Body of pancreas (tissue), 4 donors: ENCODE measurements around the gene DSTN. TPM values are rescaled to one million over a fixed set of nuclear protein-coding genes. Genes with fewer than 3 reads are reported as not detected.

ENCODE experiments used
- ATAC-seq: fragments of 150-250 bp; one replicate; pipeline ENCODE4 v1.9.1; 2016
- DNase-seq, 4 donors: peaks; one replicate each; pipeline ENCODE4 v3.0.0-alpha.2; 2019
- H3K27ac ChIP-seq, 4 donors: fragments of 200-600 bp; sonication (generic); 1 replicate in 3 of 4; 2 replicates in 1 of 4; pipeline versions ENCODE4 v1.5.1 to v1.6.1; 2016 to 2019; ENCODE audit warnings: mild to moderate bottlenecking in 1 of 4, mixed read lengths in 1 of 4, moderate library complexity in 1 of 4
- H3K27me3 ChIP-seq, 2 donors: fragments of 200-600 bp; sonication (generic); one replicate each; pipeline ENCODE4 v1.6.0; 2016; ENCODE audit warnings: mild to moderate bottlenecking in 1 of 2
- H3K36me3 ChIP-seq, 2 donors: fragments of 200-600 bp; sonication (generic); replicated peaks in 1 of 2; 2 replicates each; pipeline ENCODE4 v1.5.1; 2016; ENCODE audit warnings: low read depth in 2 of 2; ENCODE audit not compliant: insufficient read depth in 1 of 2
- H3K4me1 ChIP-seq: fragments of 200-600 bp; sonication (generic); one replicate; pipeline ENCODE4 v1.6.0; 2016
- H3K4me3 ChIP-seq, 2 donors: fragments of 200-600 bp; sonication (generic); 1 replicate in 1 of 2; 2 replicates in 1 of 2; pipeline ENCODE4 v1.5.1; 2016 to 2019
- H3K9me3 ChIP-seq, 3 donors: fragments of 200-600 bp; sonication (generic); 1 replicate in 2 of 3; 2 replicates in 1 of 3; pipeline ENCODE4 v1.5.1; 2016
- CTCF ChIP-seq, 7 experiments: fragments of 450-650 bp in 4 of 7; fragments of 200-600 bp in 3 of 7; sonication (generic) in 3 of 7; IDR thresholded peaks; one replicate each; pipeline ENCODE4 v1.5.1; 2016 to 2019; ENCODE audit warnings: antibody characterized with exemption in 7 of 7
- POLR2A ChIP-seq, 3 donors: fragments of 450-650 bp; IDR thresholded peaks; one replicate each; pipeline ENCODE4 v1.6.1; 2016; ENCODE audit warnings: antibody characterized with exemption in 3 of 3, mild to moderate bottlenecking in 2 of 3
- WGBS, 2 donors: methylation state at CpG; one replicate each; pipeline ENCODE4 v1.1.5; 2017; 5-methylcytosine and 5-hydroxymethylcytosine counted together
- intact Hi-C: fragments of 100-400 bp; cut with DNase I; formaldehyde crosslinking; loops from one replicate; pipeline ENCODE4 v1.15.1; 2023
- total RNA-seq, 2 donors: library from RNA; depleted of rRNA; stranded (reverse); fragments of >200 nt; gene quantifications; one replicate each; pipeline ENCODE4 v1.1.0, GENCODE V29; 2016

Gene DSTN
- total RNA-seq, 2 donors from 2014 or later: 103 to 464 TPM

DNA sequence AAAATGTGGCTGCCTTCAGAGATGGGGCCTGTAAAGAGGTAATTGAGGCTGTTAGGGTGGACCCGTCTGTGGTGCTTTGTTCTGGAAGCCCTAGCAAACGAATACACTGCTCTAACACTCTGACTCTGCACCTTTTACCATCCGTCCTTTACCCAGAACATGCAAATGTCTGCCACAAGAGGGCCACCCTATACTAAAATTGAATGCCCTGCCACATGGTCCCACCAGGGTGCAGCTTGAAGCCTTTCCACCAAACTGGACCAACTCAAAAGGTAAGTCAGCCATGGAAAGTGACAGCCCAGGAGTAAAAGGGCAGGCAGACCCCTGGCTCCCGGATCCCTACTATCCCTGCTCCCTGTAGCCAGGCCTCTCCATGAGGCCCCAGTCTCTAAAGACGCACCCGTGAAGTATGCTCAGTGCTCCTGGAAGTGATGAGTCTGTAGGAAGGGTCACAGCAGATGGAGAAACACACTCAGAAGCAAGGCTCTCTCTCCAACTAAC lies 32.9 kb upstream of the DSTN start:
- Histone ChIP-seq H3K36me3 (no peaks in the 10 kb centered on the region), H3K27ac (peak overlapping the region in 1 of 4 donors; percentile 13), H3K4me3 (no peak overlapping the region), H3K27me3 (no peaks in the 10 kb centered on the region), H3K4me1 (peaks cover 8% of the 10 kb centered on the region), H3K9me3 (no peaks in the 10 kb centered on the region)
- intact Hi-C loops: loop anchor here (5.0 kb wide), 1 partner anchor 80 kb away; no protein-coding TSS in a partner anchor
- peak; percentile 97 for ATAC-seq
- TF ChIP-seq POLR2A (IDR thresholded peaks at IDR 0.05) (no peak), CTCF (IDR thresholded peaks at IDR 0.05) (peak; percentile 77 to 99 (median 98))
- peak; percentile 78 to 86 (median 82) for DNase-seq
- 29 to 34% methylated on average over 6 of the region's 6 CpGs for WGBS, 2 donors

DNA sequence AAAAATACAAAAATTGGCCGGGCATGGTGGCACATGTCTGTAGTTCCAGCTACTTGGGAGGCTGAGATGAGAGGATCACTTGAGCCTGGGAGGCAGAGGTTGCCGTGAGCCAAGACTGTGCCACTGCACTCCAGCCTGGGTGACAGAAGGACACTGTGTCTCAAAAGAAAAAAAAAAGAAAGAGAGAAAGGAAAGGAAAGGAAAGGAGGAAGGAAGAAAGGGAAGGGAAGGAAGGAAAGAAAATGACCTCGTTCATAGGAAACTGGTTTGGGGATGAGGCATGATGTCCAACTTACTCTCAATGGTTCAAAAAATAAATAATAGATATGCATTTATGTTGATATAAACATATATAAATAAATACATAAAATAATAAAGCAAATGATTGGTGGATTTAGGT lies 31.9 kb upstream of the DSTN start:
- H3K27ac ChIP-seq: no peak overlapping the region
- 69 to 85% methylated on average over 3 of the region's 3 CpGs for WGBS, 2 donors

DNA sequence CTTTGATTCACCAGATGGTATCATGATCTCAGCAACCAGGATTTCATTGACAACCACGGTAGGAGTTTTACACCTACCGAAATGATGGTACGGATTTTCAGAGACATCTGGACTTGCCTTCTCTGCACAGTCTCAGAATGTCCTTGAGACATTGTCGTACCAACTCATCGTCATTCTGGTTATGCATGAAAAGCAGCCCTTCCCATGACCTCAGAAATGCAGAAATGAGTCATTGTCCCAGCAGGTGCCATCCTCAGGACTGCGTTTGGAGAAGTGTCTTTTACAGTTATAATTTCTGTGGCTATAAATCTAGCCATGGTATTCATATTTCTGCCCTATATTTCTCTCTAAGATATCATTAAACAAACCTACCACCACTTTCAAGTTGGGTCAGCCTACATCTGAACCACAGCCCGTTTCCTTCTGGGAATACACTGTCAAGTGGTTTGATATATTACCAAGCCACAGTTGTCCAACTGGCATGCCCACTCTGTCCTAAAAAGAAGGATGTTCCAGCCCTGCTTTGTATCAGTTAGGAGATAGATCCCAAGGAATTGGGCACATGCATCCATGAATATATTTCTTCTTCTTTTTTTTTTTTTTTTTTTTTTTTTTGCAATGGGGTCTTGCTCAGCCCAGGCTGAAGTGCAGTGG lies 31.2 kb upstream of the DSTN start:
- Histone ChIP-seq H3K4me3 (no peak overlapping the region), H3K27me3 (no peaks in the 10 kb centered on the region), H3K27ac (no peak overlapping the region), H3K36me3 (no peaks in the 10 kb centered on the region), H3K9me3 (no peaks in the 10 kb centered on the region), H3K4me1 (peaks cover 14% of the 10 kb centered on the region)
- WGBS, 2 donors: 59 to 65% methylated on average over 7 of the region's 7 CpGs
- no peak for ATAC-seq
- no peak for TF ChIP-seq POLR2A (IDR thresholded peaks at IDR 0.05)
- TF ChIP-seq CTCF (IDR thresholded peaks at IDR 0.05): no peak
- intact Hi-C loops: loop anchor here (5.0 kb wide), 1 partner anchor 79 kb away; no protein-coding TSS in a partner anchor
- DNase-seq: no peak

More for the DNA sequence above, 31.9 kb upstream of the DSTN start:
- DNase-seq (no peak), ATAC-seq (no peak)
- H3K4me1 ChIP-seq: peaks cover 14% of the 10 kb centered on the region
- no peaks in the 10 kb centered on the region for H3K27me3 ChIP-seq
- H3K9me3 ChIP-seq: no peaks in the 10 kb centered on the region
- H3K4me3 ChIP-seq: no peak overlapping the region
- H3K36me3 ChIP-seq: no peaks in the 10 kb centered on the region
- TF ChIP-seq CTCF (IDR thresholded peaks at IDR 0.05) (no peak), POLR2A (IDR thresholded peaks at IDR 0.05) (no peak)
- intact Hi-C loops: loop anchor here (5.0 kb wide), 1 partner anchor 79 kb away; no protein-coding TSS in a partner anchor

DNA sequence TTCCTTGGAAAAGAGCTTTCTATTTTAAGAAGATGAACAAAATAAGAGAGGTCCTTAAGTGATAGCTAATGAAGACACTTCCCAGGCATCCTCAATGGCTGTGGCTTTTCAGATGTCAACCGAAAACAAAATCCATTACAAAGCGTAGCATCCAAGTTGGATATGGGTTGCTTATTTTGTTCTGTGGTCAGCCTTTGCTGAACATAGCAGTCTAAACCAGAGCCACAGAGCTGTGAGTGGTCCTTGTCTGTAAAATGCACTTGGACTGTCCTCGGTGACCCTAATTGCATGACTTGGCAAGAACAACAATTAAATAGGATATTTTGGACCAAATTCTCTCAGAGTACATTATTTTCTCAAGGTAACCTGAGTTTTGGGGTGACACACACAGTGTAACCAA lies 28.3 kb upstream of the DSTN start:
- H3K27ac ChIP-seq: no peak overlapping the region
- 86 to 89% methylated on average over 3 of the region's 3 CpGs for WGBS, 2 donors
- DNase-seq: no peak

More for the DNA sequence above, 28.3 kb upstream of the DSTN start:
- TF ChIP-seq POLR2A (IDR thresholded peaks at IDR 0.05) (no peak), CTCF (IDR thresholded peaks at IDR 0.05) (no peak)
- Histone ChIP-seq H3K27me3 (no peaks in the 10 kb centered on the region), H3K4me3 (no peak overlapping the region), H3K4me1 (peaks cover 26% of the 10 kb centered on the region), H3K9me3 (no peaks in the 10 kb centered on the region), H3K36me3 (no peaks in the 10 kb centered on the region)
- no peak for ATAC-seq
- intact Hi-C loops: no loop called here
